ENCODE data around the gene PJA2.

GRCh38 chr5:109315245-109315644 lies 94.5 kb downstream of the PJA2 start:
- TF ChIP-seq CTCF (conservative IDR thresholded peaks at IDR 0.05; ENCODE audit: low read depth, low read length) (no peak), EZH2phosphoT487 (IDR thresholded peaks at IDR 0.05; ENCODE audit: borderline replicate concordance, low read length) (no peak)

Measured in PC-3 (cell line).